ENCODE data around the gene C9orf153. TPM values are rescaled to one million over a fixed set of nuclear protein-coding genes. Genes with fewer than 3 reads are reported as not detected.

Gene C9orf153
- total and polyA plus RNA-seq, 7 donors, result 0.04 to 0.51 (median 0.17) TPM; not detected in 1

GRCh38 chr9:86175743-86176456 lies 83.6 kb downstream of the C9orf153 start:
- ATAC-seq (no peak), DNase-seq (no peak)
- H3K4me1 ChIP-seq, result no peaks in the 10 kb centered on the region
- intact Hi-C loops (cut with DNase I), result no loop called here
- no peak overlapping the region for H3K27ac ChIP-seq
- no peaks in the 10 kb centered on the region for H3K27me3 ChIP-seq (ENCODE audit: insufficient read depth in 3 of 3, low read length in 2 of 3)
- TF ChIP-seq CTCF (IDR thresholded peaks at IDR 0.05), result no peak
- H3K4me3 ChIP-seq, result no peak overlapping the region
- H3K36me3 ChIP-seq (ENCODE audit: insufficient read depth in 1 of 2, low read depth in 1 of 2), result no peaks in the 10 kb centered on the region
- no peaks in the 10 kb centered on the region for H3K9me3 ChIP-seq
- WGBS, 3 donors, result 80 to 84% (median 81%) methylated on average over 5 of the region's 5 CpGs

GRCh38 chr9:86175223-86175622 lies 84.2 kb downstream of the C9orf153 start:
- no peak overlapping the region for H3K27ac ChIP-seq
- ATAC-seq (no peak), DNase-seq (no peak)
- H3K4me1 ChIP-seq, result no peaks in the 10 kb centered on the region
- H3K36me3 ChIP-seq (ENCODE audit: insufficient read depth in 1 of 2, low read depth in 1 of 2), result no peaks in the 10 kb centered on the region
- no peaks in the 10 kb centered on the region for H3K27me3 ChIP-seq (ENCODE audit: insufficient read depth in 3 of 3, low read length in 2 of 3)
- no peak overlapping the region for H3K4me3 ChIP-seq
- H3K9me3 ChIP-seq, result no peaks in the 10 kb centered on the region
- WGBS, 3 donors, result 56 to 65% (median 61%) methylated on average over 5 of the region's 5 CpGs
- intact Hi-C loops (cut with DNase I), result no loop called here
- TF ChIP-seq CTCF (IDR thresholded peaks at IDR 0.05), result no peak

Other genes with a start within 250 kb of the C9orf153 start
- 1 to 10 TPM; 2.6 to 7.0 (median 3.5) TPM for gene GOLM1, start 160.1 kb downstream of the C9orf153 start, total RNA-seq
- 1 to 10 TPM; 3.4 to 4.6 (median 3.6) TPM for gene GOLM1, start 160.1 kb downstream of the C9orf153 start, polyA plus RNA-seq
- 10 to 100 TPM; 44.5 to 66.4 (median 50.0) TPM for gene ISCA1, start 22.9 kb upstream of the C9orf153 start, total RNA-seq
- gene ISCA1, start 22.9 kb upstream of the C9orf153 start, polyA plus RNA-seq, result 100 to 1,000 TPM in 1 of 3 donors, 10 to 100 TPM in 2; 69.4 to 130 (median 79.9) TPM
- 10 to 100 TPM; 13.5 to 21.3 (median 18.2) TPM for gene TUT7, start 94.8 kb upstream of the C9orf153 start, total RNA-seq
- gene TUT7, start 94.8 kb upstream of the C9orf153 start, polyA plus RNA-seq, result 10 to 100 TPM in 2 of 3 donors, 1 to 10 TPM in 1; 9.4 to 15.5 (median 12.7) TPM